Measurements from ENCODE around the gene CLGN.

Gene CLGN

DNA sequence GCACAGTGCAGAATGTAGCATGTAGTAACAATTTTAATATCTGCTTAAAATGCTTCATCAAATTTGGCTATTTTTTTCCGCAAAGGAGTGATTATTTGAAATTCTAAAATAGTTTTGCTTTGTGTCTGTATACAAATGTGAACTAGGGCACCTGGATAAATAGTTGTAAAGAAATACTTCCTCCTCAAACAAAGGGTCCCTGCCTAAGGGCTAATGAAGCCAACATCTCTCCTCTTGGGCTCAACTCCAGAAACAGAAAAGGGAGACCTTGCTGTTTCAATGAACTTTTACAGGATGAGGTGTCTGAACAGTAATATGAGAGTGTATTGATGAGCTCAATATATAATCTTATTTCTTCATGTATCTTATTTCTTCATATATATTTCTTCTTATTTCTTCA, 84.8 kb downstream of the CLGN start:
- in situ Hi-C loops (cut with HindIII; ENCODE audit: low sequenced_read_pairs) = no loop called here
